AG04449 (cell line): ENCODE data around the gene CES2.

Experiments
- CTCF ChIA-PET: fragments of 350-600 bp; formaldehyde crosslinking; extraction: SDS; loops from one replicate; lab custom pipeline; 2021; ENCODE audit warnings: antibody characterized with exemption; lab: Yijun Ruan, JAX
- POLR2A ChIA-PET: fragments of 400-600, 350-600 bp; formaldehyde crosslinking; extraction: SDS; loops from one replicate; lab custom pipeline; 2020; ENCODE audit warnings: antibody characterized with exemption, inconsistent platforms; lab: Yijun Ruan, JAX
- DNase-seq: peaks from one replicate; pipeline ENCODE4 v3.0.0-alpha.2; 2010; ENCODE audit warnings: low read depth, low spot score
- H3K4me3 ChIP-seq: 2 replicates; pipeline ENCODE4 v1.5.1; 2011; ENCODE audit warnings: low read depth, mild to moderate bottlenecking, control low read depth, low read length
- CTCF ChIP-seq: IDR thresholded peaks from one replicate; pipeline ENCODE4 v1.5.1; 2011; ENCODE audit warnings: mild to moderate bottlenecking, moderate library complexity, low read length, control low read depth, inconsistent platforms; ENCODE audit not compliant: insufficient read depth; ENCODE audit errors: missing control alignments

Gene CES2

DNA sequence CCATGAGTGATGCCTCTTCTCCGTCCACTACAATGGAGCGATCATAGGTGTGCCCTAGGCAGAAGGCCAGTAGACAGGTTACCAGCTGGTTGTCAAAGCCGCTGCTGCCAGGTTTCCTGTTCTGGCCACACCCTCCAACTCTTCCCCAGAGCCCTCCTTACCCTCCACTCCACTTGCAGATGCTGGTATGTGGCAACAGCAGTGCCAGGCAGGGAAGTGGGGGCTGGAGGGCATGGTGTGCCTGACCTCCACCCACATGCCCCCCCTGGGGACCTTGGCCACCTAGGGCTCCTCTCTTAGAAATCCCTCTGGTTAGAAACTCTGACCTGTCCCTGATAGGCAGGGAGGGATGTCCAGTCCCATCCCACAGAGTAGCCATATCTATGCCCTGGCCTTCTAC is 11.4 kb upstream of the CES2 start:
- no peak for DNase-seq
- H3K4me3 ChIP-seq, result no peak overlapping the region
- POLR2A ChIA-PET, result no interaction called here
- CTCF ChIA-PET, result interaction anchor here (15.4 kb wide), 1 partner anchor 22 kb away, joined by 350 read pairs; no protein-coding TSS in a partner anchor
- TF ChIP-seq CTCF, result no peak

GRCh38 chr16:66924527-66925321 is 10.6 kb upstream of the CES2 start:
- DNase-seq, result no peak
- ChIA-PET POLR2A (no interaction called here), CTCF (interaction anchor here (0.5 to 15.4 kb wide), 4 partner anchors 23 to 421 kb away, joined by 3 to 350 read pairs (median 4); partner anchors contain the start of gene NAE1)
- peak; percentile 27 for TF ChIP-seq CTCF
- H3K4me3 ChIP-seq, result peak overlapping the region; percentile 46

DNA sequence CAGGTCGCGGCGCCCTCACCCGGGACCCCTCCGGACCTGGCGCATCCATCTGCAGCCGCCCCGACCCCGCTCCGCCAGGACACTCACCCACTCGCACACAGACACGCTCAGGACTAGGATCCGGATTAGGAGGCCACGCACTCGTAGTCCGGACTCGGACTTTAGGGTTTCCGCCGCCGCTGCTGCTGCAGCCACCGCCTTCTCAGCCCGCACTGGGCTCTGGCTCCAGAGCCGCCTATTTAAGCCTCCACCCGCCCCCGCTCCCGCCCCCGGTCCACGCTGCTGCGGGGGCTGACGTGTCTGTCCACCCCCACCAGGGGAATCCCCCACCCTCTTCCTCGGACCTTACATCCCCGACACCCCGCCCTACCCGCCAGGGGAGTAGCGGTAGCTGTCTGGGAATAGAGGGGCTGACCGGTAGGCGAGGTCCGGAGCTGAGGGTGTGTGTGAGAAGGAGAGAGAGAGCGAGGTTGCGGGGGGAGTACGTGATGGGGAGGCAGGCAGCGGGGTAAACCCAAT is 9.9 kb upstream of the CES2 start, which contains the start of gene RRAD:
Gene RRAD (minus strand): TSS at position 214 of the 519 bp plus-strand sequence. CDS start 356 bp downstream, outside the sequence.
- DNase-seq, result no peak
- POLR2A ChIA-PET, result no interaction called here
- no peak for TF ChIP-seq CTCF
- CTCF ChIA-PET, result interaction anchor here (0.5 to 15.4 kb wide), 7 partner anchors 8 to 420 kb away, joined by 3 to 350 read pairs (median 3); partner anchors contain the start of genes CDH16 and NAE1
- H3K4me3 ChIP-seq, result peak within 1 kb of the TSS; percentile 46

- CTCF ChIA-PET, result interaction anchor here (1.2 to 15.4 kb wide), 5 partner anchors 9 to 59 kb away, joined by 3 to 350 read pairs (median 4); partner anchors contain the start of gene CDH16
- TF ChIP-seq CTCF, result no peak
- no peak for DNase-seq
- H3K4me3 ChIP-seq, result no peak overlapping the region
- POLR2A ChIA-PET, result no interaction called here
Measured at GRCh38 chr16:66926171-66926947, 9.0 kb upstream of the CES2 start.

GRCh38 chr16:66926961-66927436 is 8.3 kb upstream of the CES2 start:
- ChIA-PET CTCF (interaction anchor here (1.2 to 15.4 kb wide), 7 partner anchors 9 to 60 kb away, joined by 3 to 350 read pairs (median 3); partner anchors contain the start of gene CDH16), POLR2A (no interaction called here)
- DNase-seq, result peak; percentile 65
- H3K4me3 ChIP-seq, result no peak overlapping the region
- TF ChIP-seq CTCF, result no peak
